GM12878 (cell line): ENCODE measurements around the gene DNAJC16.

Source experiments
- ATF7 ChIP-seq: fragments of 450-650 bp; IDR thresholded peaks from 2 replicates; pipeline ENCODE4 v1.6.1; 2016; ENCODE audit warnings: low read depth, mild to moderate bottlenecking
- CHD2 ChIP-seq: IDR thresholded peaks from 2 replicates; pipeline ENCODE4 v1.6.1; 2011; ENCODE audit warnings: low read depth, low read length, improper control_type of control experiment, borderline replicate concordance
- CTCF ChIP-seq, 3 experiments: IDR thresholded peaks in 2 of 3; conservative IDR thresholded peaks in 1 of 3; 2 replicates each; pipeline ENCODE4 v1.5.1; 2011; ENCODE audit warnings: low read depth in 3 of 3, low read length in 3 of 3, mild to moderate bottlenecking in 3 of 3, control low read depth in 2 of 3, moderate library complexity in 2 of 3, inconsistent platforms in 1 of 3, mixed read lengths in 1 of 3; ENCODE audit not compliant: control insufficient read depth in 2 of 3, insufficient read depth in 1 of 3; ENCODE audit errors: extremely low read depth in 1 of 3
- EZH2 ChIP-seq: IDR thresholded peaks from 2 replicates; pipeline ENCODE4 v1.6.1; 2012; ENCODE audit warnings: low read depth, mild to moderate bottlenecking, control low read depth, inconsistent platforms, low read length, borderline replicate concordance; ENCODE audit not compliant: control insufficient read depth
- GABPA ChIP-seq: IDR thresholded peaks from 2 replicates; pipeline ENCODE4 v1.6.1; 2014; ENCODE audit warnings: antibody characterized with exemption, low read depth, mild to moderate bottlenecking, inconsistent platforms
- NR2C2 ChIP-seq: IDR thresholded peaks from 2 replicates; pipeline ENCODE4 v1.6.1; 2011; ENCODE audit warnings: borderline replicate concordance, low read depth; ENCODE audit not compliant: control insufficient read depth, insufficient read length
- NRF1 ChIP-seq: conservative IDR thresholded peaks from 2 replicates; pipeline ENCODE4 v1.6.1; 2011; ENCODE audit warnings: mild to moderate bottlenecking, low read depth, low read length, improper control_type of control experiment
- POLR2AphosphoS5 ChIP-seq: IDR thresholded peaks from 2 replicates; pipeline ENCODE4 v1.6.1; 2011; ENCODE audit warnings: mild to moderate bottlenecking, low read length, inconsistent platforms
- REST ChIP-seq: IDR thresholded peaks from 2 replicates; pipeline ENCODE4 v1.6.1; 2012; ENCODE audit warnings: mild to moderate bottlenecking, low read depth, low read length
- SMAD5 ChIP-seq: IDR thresholded peaks from 2 replicates; pipeline ENCODE4 v1.6.1; 2016; ENCODE audit warnings: antibody characterized with exemption, low read depth
- SP1 ChIP-seq: IDR thresholded peaks from one replicate; pipeline ENCODE4 v1.6.1; 2011; ENCODE audit warnings: low read depth, low read length
- USF1 ChIP-seq: IDR thresholded peaks from 2 replicates; pipeline ENCODE4 v1.6.1; 2011; ENCODE audit warnings: borderline replicate concordance, low read depth, mild to moderate bottlenecking, moderate library complexity, mixed read lengths, low read length; ENCODE audit not compliant: insufficient read depth; ENCODE audit errors: extremely low read length

- TF ChIP-seq GABPA (0 out of 2 replicates have a peak, but pooled peaks have one; percentile 12), EZH2 (no peak), CTCF (IDR thresholded peaks at IDR 0.05 in 2 of 3, conservative IDR thresholded peaks at IDR 0.05 in 1 of 3; ENCODE audit: control insufficient read depth in 2 of 3, extremely low read depth in 1 of 3, insufficient read depth in 1 of 3, low read depth in 3 of 3, low read length in 3 of 3) (no peak), ATF7 (no peak; the same call in 1 of the 2 replicates), REST (no peak), SMAD5 (no peak), NR2C2 (no peak), NRF1 (no peak), USF1 (no peak), POLR2AphosphoS5 (no peak), CHD2 (no peak), SP1 (no peak)
Measured at GRCh38 chr1:15616373-15617172, 89.9 kb downstream of the DNAJC16 start.
